GM12878 (cell line): ENCODE measurements around the gene E2F7. TPM values are rescaled to one million over a fixed set of nuclear protein-coding genes. Genes with fewer than 3 reads are reported as not detected.

ENCODE experiments used
- ATAC-seq: fragments of 200-7000 bp; cut with Tn5 transposase; 3 replicates; pipeline ENCODE4 v1.9.1; 2020; ENCODE audit warnings: mild to moderate bottlenecking, moderate library complexity
- BruUV-seq: library from RNA; stranded (reverse); fragments of 400-500 nt; replicated peaks from 2 replicates; lab custom pipeline; 2021; lab: Mats Ljungman, UMichigan
- CTCF ChIA-PET: fragments of 300-600 bp; sonication (Branson Sonifier 250); formaldehyde crosslinking; extraction: SDS; loops from one replicate; lab custom pipeline; 2021; ENCODE audit warnings: inconsistent platforms; lab: Yijun Ruan, JAX
- POLR2A ChIA-PET: fragments of 350-600 bp; formaldehyde crosslinking; extraction: SDS; loops from one replicate; lab custom pipeline; 2021; ENCODE audit warnings: inconsistent platforms; lab: Charles Lee
- RAD21 ChIA-PET: fragments of 300-600 bp; sonication (Branson Sonifier 250); formaldehyde crosslinking; loops from one replicate; lab custom pipeline; 2023; ENCODE audit warnings: antibody characterized with exemption; ENCODE audit not compliant: unreplicated experiment; lab: Charles Lee
- SMC1A ChIA-PET: fragments of 300-600 bp; sonication (Branson Sonifier 250); formaldehyde crosslinking; loops from one replicate; lab custom pipeline; 2023; ENCODE audit not compliant: unreplicated experiment, uncharacterized antibody; lab: Charles Lee
- DNase-seq: peaks from one replicate; pipeline ENCODE4 v3.0.0-alpha.2; 2011; ENCODE audit warnings: low read depth, low spot score
- FAIRE-seq: peaks from 3 replicates; lab custom pipeline; 2011; peaks lifted over from hg19 to GRCh38; lab: Jason Lieb, UNC
- H2AFZ ChIP-seq: 2 replicates; pipeline ENCODE4 v1.6.0; 2011; ENCODE audit warnings: low read depth, low read length, control low read depth; ENCODE audit not compliant: control insufficient read depth
- H3K27ac ChIP-seq: 2 replicates; pipeline ENCODE4 v1.5.1; 2011; ENCODE audit warnings: control low read depth; ENCODE audit not compliant: control insufficient read depth, insufficient read depth
- H3K27me3 ChIP-seq, 2 experiments: replicated peaks in 1 of 2; 2 replicates each; pipeline versions ENCODE4 v1.6.0 to v1.6.1; 2011; ENCODE audit warnings: low read length in 1 of 2; ENCODE audit not compliant: control insufficient read depth in 2 of 2, insufficient read depth in 2 of 2
- H3K36me3 ChIP-seq, 2 experiments: 2 replicates each; pipeline ENCODE4 v1.5.1; 2011; ENCODE audit warnings: low read length in 1 of 2; ENCODE audit not compliant: control insufficient read depth in 2 of 2, insufficient read depth in 2 of 2
- H3K4me1 ChIP-seq: 2 replicates; pipeline ENCODE4 v1.6.1; 2011; ENCODE audit warnings: mild to moderate bottlenecking, low read length, moderate library complexity, mixed read lengths; ENCODE audit not compliant: control insufficient read depth, insufficient read depth
- H3K4me2 ChIP-seq: 2 replicates; pipeline ENCODE4 v1.6.0; 2011; ENCODE audit warnings: control low read depth; ENCODE audit not compliant: control insufficient read depth, insufficient read depth
- H3K4me3 ChIP-seq: fragments of 200-600 bp; sonication (generic); 2 replicates; pipeline ENCODE4 v1.5.1; 2016
- H3K79me2 ChIP-seq: 2 replicates; pipeline ENCODE4 v1.6.0; 2011; ENCODE audit warnings: low read length; ENCODE audit not compliant: control insufficient read depth, insufficient read depth
- H3K9ac ChIP-seq: 2 replicates; pipeline ENCODE4 v1.8.0; 2011; ENCODE audit warnings: low read length, control low read depth, mixed read lengths; ENCODE audit not compliant: control insufficient read depth, insufficient read depth
- H3K9me3 ChIP-seq: replicated peaks from 3 replicates; pipeline ENCODE4 v1.5.1; 2011; ENCODE audit warnings: mild to moderate bottlenecking, low read length; ENCODE audit not compliant: control insufficient read depth, insufficient read depth
- H4K20me1 ChIP-seq: 2 replicates; pipeline ENCODE4 v1.6.0; 2011; ENCODE audit not compliant: control insufficient read depth, insufficient read depth
- BMI1 ChIP-seq: fragments of 450-650 bp; IDR thresholded peaks from 2 replicates; pipeline ENCODE4 v1.6.1; 2016; ENCODE audit warnings: mild to moderate bottlenecking, moderate library complexity, borderline replicate concordance
- CBFB ChIP-seq: IDR thresholded peaks from 2 replicates; pipeline ENCODE4 v1.6.1; 2016; ENCODE audit warnings: antibody characterized with exemption, low read depth
- IRF5 ChIP-seq: fragments of 450-650 bp; IDR thresholded peaks from 2 replicates; pipeline ENCODE4 v1.6.1; 2017; ENCODE audit warnings: borderline replicate concordance
- LARP7 ChIP-seq: fragments of 450-650 bp; IDR thresholded peaks from 2 replicates; pipeline ENCODE4 v1.6.1; 2017; ENCODE audit warnings: mild to moderate bottlenecking
- MTA2 ChIP-seq: fragments of 450-650 bp; IDR thresholded peaks from 2 replicates; pipeline ENCODE4 v1.6.1; 2016; ENCODE audit warnings: low read depth, mild to moderate bottlenecking, moderate library complexity
- PAX5 ChIP-seq: IDR thresholded peaks from 2 replicates; pipeline ENCODE4 v1.6.1; 2011; ENCODE audit warnings: low read depth, low read length, borderline replicate concordance
- PKNOX1 ChIP-seq: fragments of 450-650 bp; IDR thresholded peaks from 2 replicates; pipeline ENCODE4 v1.6.1; 2016; ENCODE audit warnings: mild to moderate bottlenecking
- RBBP5 ChIP-seq: fragments of 200-600 bp; sonication (generic); conservative IDR thresholded peaks from 2 replicates; pipeline ENCODE4 v1.6.1; 2016
- RELA ChIP-seq: fragments of 450-650 bp; IDR thresholded peaks from 2 replicates; pipeline ENCODE4 v1.8.0; 2014; ENCODE audit warnings: borderline replicate concordance; ENCODE audit not compliant: partially characterized antibody
- RELB ChIP-seq: fragments of 450-650 bp; IDR thresholded peaks from 2 replicates; pipeline ENCODE4 v1.6.1; 2017; ENCODE audit warnings: low read depth, mild to moderate bottlenecking, moderate library complexity
- RFX5 ChIP-seq: IDR thresholded peaks from 2 replicates; pipeline ENCODE4 v1.6.1; 2011; ENCODE audit warnings: low read depth, low read length, improper control_type of control experiment
- SIN3A ChIP-seq: IDR thresholded peaks from 2 replicates; pipeline ENCODE4 v1.6.1; 2012; ENCODE audit warnings: low read depth, low read length, improper control_type of control experiment
- SKIL ChIP-seq: fragments of 450-650 bp; IDR thresholded peaks from 2 replicates; pipeline ENCODE4 v1.6.1; 2017; ENCODE audit warnings: mild to moderate bottlenecking, low read depth, inconsistent platforms; ENCODE audit not compliant: poor library complexity, severe bottlenecking
- SUZ12 ChIP-seq: fragments of 200-600 bp; sonication (generic); IDR thresholded peaks from one replicate; pipeline ENCODE4 v1.6.1; 2018; ENCODE audit warnings: antibody characterized with exemption, mild to moderate bottlenecking; ENCODE audit not compliant: unreplicated experiment
- TCF3 ChIP-seq: IDR thresholded peaks from 2 replicates; pipeline ENCODE4 v1.6.1; 2012; ENCODE audit warnings: low read depth, mild to moderate bottlenecking, low read length, borderline replicate concordance; ENCODE audit not compliant: insufficient read depth
- WGBS: methylation state at CpG from one replicate; pipeline ENCODE4 v1.1.6; 2016; ENCODE audit warnings: low lambda C conversion rate; ENCODE audit not compliant: insufficient replicate concordance, insufficient coverage; ENCODE audit errors: missing lambda C conversion rate; 5-methylcytosine and 5-hydroxymethylcytosine counted together
- in situ Hi-C: fragments of 300-500 bp; cut with MboI; formaldehyde crosslinking; loops from 9 replicates; pipeline ENCODE4 v1.14.3; 2018; ENCODE audit warnings: mixed read lengths
- intact Hi-C: fragments of 100-400 bp; cut with micrococcal nuclease; formaldehyde crosslinking; loops from one replicate; pipeline ENCODE4 v1.14.2; 2022; ENCODE audit not compliant: unreplicated experiment
- polyA plus RNA-seq, 11 experiments: library from polyadenylated mRNA; depleted of rRNA in 4 of 11; unstranded in 6 of 11; stranded (reverse) in 5 of 11; fragments of >200 nt; fragmentation: Nextera tagmentation in 4 of 11; fragmentation: Illumina TruSeq in 1 of 11; extraction: Ambion mirVana in 4 of 11; extraction: Trizol in 1 of 11; gene quantifications; 1 replicate in 1 of 11; 2 replicates in 10 of 11; pipeline versions ENCODE4 v1.2.1 to v1.2.3, GENCODE V29; 2011 to 2016; ENCODE audit warnings: inconsistent platforms in 2 of 11, missing spikeins in 2 of 11, low read depth in 1 of 11
- total RNA-seq, 4 experiments: library from RNA; depleted of rRNA in 3 of 4; stranded (reverse); fragments of >200 nt in 3 of 4; fragmentation: Illumina TruSeq in 1 of 4; extraction: Trizol in 1 of 4; gene quantifications; 2 replicates each; pipeline versions ENCODE4 v1.2.1 to v1.2.3, GENCODE V29; 2013 to 2021

The E2F7 gene
- total and polyA plus RNA-seq, 10 of the 15 experiments (the other 5 are each of a cell fraction or from before 2014, with no cell fraction given): 5.6 to 32.1 (median 19.9) TPM

GRCh38 chr12:76990716-76991115, 74.7 kb downstream of the E2F7 start (continued):
- no peak for TF ChIP-seq SKIL
- TF ChIP-seq IRF5: no peak
- TF ChIP-seq PAX5: no peak
- no peak for TF ChIP-seq RFX5
- TF ChIP-seq MTA2: no peak

- intact Hi-C loops: no loop called here
- H2AFZ ChIP-seq: no peak overlapping the region
- no peak overlapping the region for H3K4me3 ChIP-seq
- CTCF ChIA-PET: interaction anchor here (0.6 kb wide), 1 partner anchor 20 kb away, joined by 3 read pairs; no protein-coding TSS in a partner anchor
- 84% methylated on average over 26 of the region's 26 CpGs for WGBS
- POLR2A ChIA-PET: no interaction called here
- H4K20me1 ChIP-seq: no peaks in the 10 kb centered on the region
- SMC1A ChIA-PET: no interaction called here
- RAD21 ChIA-PET: no interaction called here
- no peaks in the 10 kb centered on the region for H3K27me3 ChIP-seq
- H3K9ac ChIP-seq: no peak overlapping the region
- no peak overlapping the region for H3K27ac ChIP-seq
- BruUV-seq: no TSS peak
- FAIRE-seq (no peak), DNase-seq (no peak), ATAC-seq (no peak)
- H3K9me3 ChIP-seq: no peaks in the 10 kb centered on the region; the same call in 1 of the 3 replicates
- no peaks in the 10 kb centered on the region for H3K4me1 ChIP-seq
- H3K79me2 ChIP-seq: no peaks in the 10 kb centered on the region
- no peaks in the 10 kb centered on the region for H3K36me3 ChIP-seq
- in situ Hi-C loops: no loop called here
- H3K4me2 ChIP-seq: no peak overlapping the region
- TF ChIP-seq TCF3 (no peak), LARP7 (no peak), RBBP5 (no peak), RELA (no peak), PKNOX1 (no peak), SUZ12 (no peak), RELB (no peak), SIN3A (no peak), BMI1 (no peak), CBFB (no peak), IRF5 (no peak)
Measured at GRCh38 chr12:76984566-76984965, 80.8 kb downstream of the E2F7 start.
